Measurements from ENCODE around the gene PDZD2. TPM values are rescaled to one million over a fixed set of nuclear protein-coding genes. Genes with fewer than 3 reads are reported as not detected.

Gene PDZD2
- total RNA-seq, 3 donors from 2014 or later (not counting 1 experiment from before 2014, with no cell fraction given), result 0.50 to 1.3 (median 0.66) TPM

GRCh38 chr5:32059761-32060530, 421.0 kb downstream of the PDZD2 start:
- WGBS (ENCODE audit: insufficient coverage), result 96% methylated on average over 3 of the region's 4 CpGs
- Mint-ChIP-seq H3K27me3 (ENCODE audit: low read depth in 2 of 2) (no peaks in the 10 kb centered on the region), H3K27ac (no peak overlapping the region)

GRCh38 chr5:32061236-32061635, 422.3 kb downstream of the PDZD2 start:
- no peak overlapping the region for H3K27ac Mint-ChIP-seq
- WGBS (ENCODE audit: insufficient coverage), result 86% methylated on average over 2 of the region's 2 CpGs
- H3K27me3 Mint-ChIP-seq (ENCODE audit: low read depth in 2 of 2), result no peaks in the 10 kb centered on the region

More at GRCh38 chr5:32059761-32060530, 421.0 kb downstream of the PDZD2 start:
- Mint-ChIP-seq H3K9me3 (no peaks in the 10 kb centered on the region), H3K4me3 (no peak overlapping the region), H3K36me3 (no peaks in the 10 kb centered on the region), H3K4me1 (no peaks in the 10 kb centered on the region)
- intact Hi-C loops (cut with micrococcal nuclease), result no loop called here
- TF ChIP-seq CTCF (IDR thresholded peaks at IDR 0.05), result no peak
- no peaks in the 10 kb centered on the region for H3K36me3 ChIP-seq (ENCODE audit: control insufficient read depth, insufficient read depth, low read length)
- no peak for DNase-seq
- no peak overlapping the region for H3K4me3 ChIP-seq (ENCODE audit: low read length)
- H3K27me3 ChIP-seq (ENCODE audit: control insufficient read depth, insufficient read depth, low read length), result no peaks in the 10 kb centered on the region
- H3K4me1 ChIP-seq (ENCODE audit: control insufficient read depth, insufficient read depth, low read length), result no peaks in the 10 kb centered on the region
- H3K9me3 ChIP-seq (ENCODE audit: control insufficient read depth, insufficient read depth, low read length), result no peaks in the 10 kb centered on the region
- ATAC-seq, result no peak
- no peak overlapping the region for H3K27ac ChIP-seq (ENCODE audit: low read length)

GRCh38 chr5:32066448-32066847, 427.5 kb downstream of the PDZD2 start:
- Histone ChIP-seq H3K27ac (ENCODE audit: low read length) (no peak overlapping the region), H3K27me3 (ENCODE audit: control insufficient read depth, insufficient read depth, low read length) (no peaks in the 10 kb centered on the region), H3K4me3 (ENCODE audit: low read length) (no peak overlapping the region), H3K36me3 (ENCODE audit: control insufficient read depth, insufficient read depth, low read length) (no peaks in the 10 kb centered on the region), H3K9me3 (ENCODE audit: control insufficient read depth, insufficient read depth, low read length) (no peaks in the 10 kb centered on the region), H3K4me1 (ENCODE audit: control insufficient read depth, insufficient read depth, low read length) (no peaks in the 10 kb centered on the region)
- Mint-ChIP-seq H3K9me3 (no peaks in the 10 kb centered on the region), H3K4me3 (no peak overlapping the region), H3K27me3 (ENCODE audit: low read depth in 2 of 2) (no peaks in the 10 kb centered on the region), H3K27ac (no peak overlapping the region), H3K4me1 (no peaks in the 10 kb centered on the region), H3K36me3 (no peaks in the 10 kb centered on the region)
- intact Hi-C loops (cut with micrococcal nuclease), result no loop called here
- no peak for DNase-seq
- no peak for TF ChIP-seq CTCF (IDR thresholded peaks at IDR 0.05)
- WGBS (ENCODE audit: insufficient coverage), result 84% methylated on average over 5 of the region's 5 CpGs
- ATAC-seq, result no peak

More at GRCh38 chr5:32061236-32061635, 422.3 kb downstream of the PDZD2 start:
- no peak for DNase-seq
- no peaks in the 10 kb centered on the region for H3K9me3 ChIP-seq (ENCODE audit: control insufficient read depth, insufficient read depth, low read length)
- no peaks in the 10 kb centered on the region for H3K4me1 ChIP-seq (ENCODE audit: control insufficient read depth, insufficient read depth, low read length)
- no peak for TF ChIP-seq CTCF (IDR thresholded peaks at IDR 0.05)
- no peaks in the 10 kb centered on the region for H3K36me3 ChIP-seq (ENCODE audit: control insufficient read depth, insufficient read depth, low read length)
- no peaks in the 10 kb centered on the region for H3K27me3 ChIP-seq (ENCODE audit: control insufficient read depth, insufficient read depth, low read length)
- H3K4me3 ChIP-seq (ENCODE audit: low read length), result no peak overlapping the region
- Mint-ChIP-seq H3K4me3 (no peak overlapping the region), H3K9me3 (no peaks in the 10 kb centered on the region), H3K36me3 (no peaks in the 10 kb centered on the region), H3K4me1 (no peaks in the 10 kb centered on the region)
- ATAC-seq, result no peak
- intact Hi-C loops (cut with micrococcal nuclease), result no loop called here
- H3K27ac ChIP-seq (ENCODE audit: low read length), result no peak overlapping the region

Measured in natural killer cell (primary cell).